T-helper 1 cell (primary cell): ENCODE data around the gene PLEKHA5.
A peak's percentile ranks its signal among the peaks of the same experiment; 100 is the strongest.

ENCODE experiments used
- DNase-seq, 5 donors: peaks; one replicate each; pipeline ENCODE4 v3.0.0-alpha.2; 2012 to 2020

PLEKHA5 gene

DNA sequence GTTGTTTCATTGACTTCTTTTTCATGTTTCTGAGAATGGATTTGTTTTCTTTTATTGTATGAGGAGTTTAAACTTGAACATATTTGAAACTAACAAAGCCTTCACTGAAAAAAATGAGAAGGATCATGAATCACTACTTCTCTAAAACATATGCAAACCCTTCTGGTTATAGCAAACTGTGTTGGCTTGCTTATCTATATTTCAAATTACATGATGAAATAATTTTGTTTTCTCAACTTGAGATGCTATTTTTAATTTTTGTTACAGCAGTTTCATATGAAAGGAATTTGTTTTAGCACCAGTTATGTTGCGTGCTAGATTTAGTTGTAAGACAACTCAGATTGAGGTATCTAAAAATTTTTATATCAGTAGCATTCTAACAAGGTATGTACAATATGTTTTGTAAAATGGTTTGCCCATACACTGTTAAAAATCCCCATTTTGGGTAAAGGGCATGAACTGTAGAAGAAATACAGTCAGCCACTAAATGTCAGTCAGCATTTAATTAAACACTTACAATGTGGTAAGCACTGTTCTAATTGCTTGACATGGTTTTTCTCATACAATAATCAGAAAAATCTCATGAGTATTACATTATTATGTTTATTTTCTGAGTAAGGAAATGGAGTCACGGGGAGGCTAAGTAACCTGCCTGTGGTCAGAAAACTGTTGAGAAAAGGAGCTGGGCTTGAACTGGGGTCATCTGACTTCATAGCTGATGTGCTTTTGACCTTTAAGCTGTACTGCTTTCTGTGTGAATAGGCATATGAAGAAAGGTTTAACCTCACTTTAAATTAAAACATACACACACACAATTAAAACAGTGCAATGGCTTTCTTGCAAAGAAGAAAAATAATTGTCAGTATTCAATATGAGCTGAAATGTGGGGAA is 105.7 kb downstream of the PLEKHA5 start:
- DNase-seq: no peak

- no peak for DNase-seq
Observed at GRCh38 chr12:19236656-19237055, 107.1 kb downstream of the PLEKHA5 start.

DNA sequence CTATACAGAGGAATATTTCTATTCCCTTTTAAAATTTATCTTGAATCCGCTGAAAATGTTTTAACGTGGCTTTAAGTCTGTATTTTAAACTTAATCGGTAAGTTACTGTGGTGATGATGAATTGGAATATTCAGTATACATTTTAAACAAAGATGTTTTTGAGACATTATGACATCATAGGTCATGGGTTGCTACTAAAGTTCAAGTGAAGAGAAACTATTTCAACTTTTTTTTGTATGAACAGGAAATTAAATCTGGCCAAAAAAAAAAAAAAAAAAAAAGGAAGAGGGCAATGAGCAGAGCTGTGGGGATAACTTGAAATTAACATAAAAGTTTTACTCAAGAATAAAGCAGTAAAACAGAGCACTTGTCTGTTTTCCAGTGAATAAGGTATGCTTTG is 109.0 kb downstream of the PLEKHA5 start:
- no peak for DNase-seq

GRCh38 chr12:19239102-19239501 is 109.6 kb downstream of the PLEKHA5 start:
- no peak for DNase-seq

- DNase-seq: no peak
Observed at GRCh38 chr12:19239616-19240234, 110.2 kb downstream of the PLEKHA5 start.

- no peak for DNase-seq
Observed at GRCh38 chr12:19242581-19242980, 113.0 kb downstream of the PLEKHA5 start.

GRCh38 chr12:19243551-19243950 is 114.0 kb downstream of the PLEKHA5 start:
- DNase-seq: no peak

- no peak for DNase-seq
Observed at GRCh38 chr12:19244312-19244711, 114.8 kb downstream of the PLEKHA5 start.

- no peak for DNase-seq
Observed at GRCh38 chr12:19245106-19245505, 115.6 kb downstream of the PLEKHA5 start.

- no peak for DNase-seq
Observed at GRCh38 chr12:19245666-19246065, 116.1 kb downstream of the PLEKHA5 start.

- DNase-seq: no peak
Observed at GRCh38 chr12:19246933-19247332, 117.4 kb downstream of the PLEKHA5 start.

GRCh38 chr12:19248929-19249602 is 119.5 kb downstream of the PLEKHA5 start:
- no peak for DNase-seq

GRCh38 chr12:19251481-19252132 is 122.1 kb downstream of the PLEKHA5 start:
- DNase-seq: no peak

DNA sequence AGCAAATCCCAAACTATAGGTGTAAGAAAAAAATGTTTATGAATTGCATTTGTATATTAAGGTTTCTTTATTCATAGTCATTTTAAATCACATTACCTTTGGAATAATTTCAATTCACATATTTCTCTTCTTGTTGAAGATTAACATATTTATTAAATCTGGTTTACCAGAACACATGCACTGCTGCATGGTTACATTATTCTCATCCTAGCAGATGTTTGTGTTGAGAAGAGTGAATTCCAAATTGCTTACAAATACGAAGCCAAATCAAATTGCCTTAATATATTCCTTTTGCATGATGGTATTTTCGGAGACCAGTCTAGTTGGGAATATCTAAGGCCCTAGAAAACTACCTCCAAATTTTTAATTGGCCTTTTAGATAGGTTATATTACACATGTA is 130.6 kb downstream of the PLEKHA5 start:
- DNase-seq: no peak

DNA sequence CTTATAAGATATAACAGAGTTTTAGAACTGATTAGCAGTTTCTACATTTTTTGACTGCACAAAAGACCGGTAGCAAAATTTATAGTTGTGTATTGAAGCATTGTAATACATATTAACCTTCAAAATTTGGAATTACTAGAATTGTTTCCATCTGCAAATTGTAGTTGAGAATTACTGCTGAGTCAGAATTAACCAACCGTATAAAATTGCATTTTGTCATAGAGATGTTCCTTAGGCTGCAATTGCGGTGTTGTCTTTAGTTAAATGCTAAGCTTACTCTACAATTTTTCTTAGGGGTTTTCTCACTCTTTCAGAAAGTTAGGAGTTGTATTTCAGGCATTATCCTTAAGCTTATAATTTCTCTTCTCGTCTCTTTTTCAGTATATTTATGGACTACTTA is 132.2 kb downstream of the PLEKHA5 start:
- no peak for DNase-seq

DNA sequence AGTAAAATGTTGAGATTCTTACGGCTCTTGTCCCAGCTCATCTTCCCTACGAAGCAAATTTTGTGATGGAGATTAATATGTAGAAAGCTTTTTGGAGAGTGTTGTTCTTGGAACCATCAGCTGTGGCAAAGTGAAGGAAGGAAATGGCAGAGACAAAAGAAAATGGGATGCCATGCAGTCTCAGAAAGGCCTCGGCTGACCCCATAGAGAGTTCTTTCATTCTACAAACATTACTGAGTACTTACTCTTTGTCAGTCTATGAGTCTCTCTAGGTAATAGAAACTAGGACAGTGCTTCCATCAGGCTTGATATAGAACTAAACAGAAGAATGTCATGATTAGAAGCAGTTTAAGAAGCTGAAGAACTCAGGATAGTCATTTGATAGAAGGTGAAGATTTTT is 134.1 kb downstream of the PLEKHA5 start:
- DNase-seq: no peak

DNA sequence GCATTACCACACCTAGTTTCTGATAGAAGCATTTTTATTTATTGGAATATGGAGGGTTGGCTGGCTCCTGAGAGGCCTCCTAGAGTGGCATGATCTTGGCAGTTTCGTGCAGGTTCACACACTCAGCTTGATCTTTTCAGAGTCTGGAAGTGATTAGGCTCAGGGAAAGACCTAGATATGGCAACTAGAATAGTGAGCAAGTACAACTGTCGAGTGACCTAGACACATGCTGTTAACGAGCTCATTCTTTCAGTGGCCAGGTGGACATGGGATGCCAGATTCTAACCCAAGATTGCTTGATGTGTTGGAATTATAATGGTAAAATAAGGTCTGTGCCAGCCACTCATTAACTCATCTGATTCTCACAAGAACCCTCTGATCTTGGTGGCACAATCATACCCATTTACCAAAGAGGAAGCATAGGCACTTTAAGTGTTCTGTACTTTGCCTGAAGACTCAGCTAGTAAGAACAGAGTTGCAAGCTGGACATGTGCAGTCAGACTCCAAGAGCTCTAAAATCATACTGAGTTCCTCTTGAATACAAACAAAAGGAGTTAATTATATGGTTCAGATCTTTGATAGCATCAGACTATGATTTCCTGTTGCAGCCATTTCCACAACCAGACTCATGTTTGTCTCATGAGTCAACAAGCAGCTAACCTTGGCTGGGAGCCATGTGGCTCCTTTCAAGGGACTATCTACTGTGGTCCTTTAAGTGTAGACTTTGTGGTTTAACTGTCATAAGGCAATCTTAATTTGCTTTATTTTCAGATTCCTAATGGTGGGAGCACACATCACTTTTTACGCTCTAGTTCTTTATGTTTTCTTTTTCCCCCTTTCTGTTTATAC is 144.2 kb downstream of the PLEKHA5 start:
- DNase-seq: peak; percentile 9 to 42 (median 34)

DNA sequence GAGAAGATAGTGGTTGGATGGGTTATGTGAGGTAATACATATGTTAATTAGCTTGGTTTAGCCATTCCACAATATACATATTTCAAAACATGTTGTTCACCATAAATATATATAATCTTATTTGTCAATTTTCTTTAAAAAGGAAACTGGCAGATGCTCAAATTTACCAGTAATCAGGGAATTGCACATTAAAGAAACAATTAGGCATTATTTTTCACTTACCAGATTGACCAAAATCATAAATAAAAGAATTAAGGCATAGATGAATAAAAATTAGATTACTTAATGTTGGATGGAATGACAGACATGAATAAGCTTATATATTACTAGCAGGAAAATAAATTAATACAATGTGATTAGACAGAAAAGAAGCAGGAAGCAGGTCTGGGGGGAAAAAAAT is 147.2 kb downstream of the PLEKHA5 start:
- no peak for DNase-seq

- DNase-seq: no peak
Observed at GRCh38 chr12:19277711-19278110, 148.2 kb downstream of the PLEKHA5 start.

- DNase-seq: no peak
Observed at GRCh38 chr12:19278407-19278806, 148.9 kb downstream of the PLEKHA5 start.

DNA sequence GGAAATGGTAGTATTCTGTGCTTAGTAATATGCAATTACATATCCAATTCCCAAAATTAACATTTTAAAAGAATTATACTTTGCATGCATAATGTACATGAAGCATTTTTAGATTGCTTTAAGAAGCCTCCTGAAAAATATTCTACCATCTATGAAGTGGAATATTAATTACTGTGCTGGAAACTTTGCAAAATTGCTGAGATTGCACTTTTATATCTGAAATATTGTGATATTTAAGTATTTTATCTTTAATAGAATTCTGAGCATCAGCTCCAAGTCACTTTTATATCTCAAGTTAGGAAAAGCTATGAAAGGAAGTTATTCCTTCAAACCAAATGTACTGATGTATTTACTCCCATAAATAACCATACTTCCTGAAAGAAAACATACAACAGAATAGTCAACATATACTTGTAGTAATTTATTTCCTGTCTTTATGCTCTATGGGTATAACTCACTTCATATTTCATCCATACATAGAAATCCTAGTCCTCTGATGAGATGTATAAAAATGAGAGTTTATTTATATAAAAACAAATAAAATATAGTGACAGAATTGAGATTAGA is 152.7 kb downstream of the PLEKHA5 start:
- DNase-seq: no peak

GRCh38 chr12:19284658-19285057 is 155.1 kb downstream of the PLEKHA5 start:
- no peak for DNase-seq
